NCI-H146 (cell line): Measurements from ENCODE around the gene S100A6.

Experiments
- DNase-seq: peaks from one replicate; lab custom pipeline; 2025; lab: John Stamatoyannopoulos, UW

S100A6 gene

GRCh38 chr1:153545067-153546055 lies 9.6 kb upstream of the S100A6 start, which contains the start of gene S100A4:
TSS of gene S100A4 (minus strand) at chr1:153545806. CDS start at chr1:153544794, 1,012 bp downstream.
- peak; percentile 85 for DNase-seq

- DNase-seq: no peak
These were observed 8.8 kb upstream of the S100A6 start for GRCh38 chr1:153544453-153545066.

DNA sequence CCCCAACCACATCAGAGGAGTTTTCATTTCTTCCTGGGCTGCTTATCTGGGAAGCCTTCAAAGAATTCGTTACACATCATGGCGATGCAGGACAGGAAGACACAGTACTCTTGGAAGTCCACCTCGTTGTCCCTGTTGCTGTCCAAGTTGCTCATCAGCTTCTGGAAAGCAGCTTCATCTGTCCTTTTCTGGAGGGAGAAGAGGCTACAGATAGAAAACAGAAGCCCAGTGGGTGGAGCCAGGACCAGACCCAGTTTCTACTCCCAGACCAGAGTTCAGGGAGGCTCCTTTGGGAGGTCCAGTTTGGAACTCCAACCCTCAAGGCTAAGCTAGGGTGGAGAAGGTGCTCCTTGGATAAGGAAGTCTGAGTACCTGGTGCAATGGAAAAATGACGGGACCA lies 7.9 kb upstream of the S100A6 start:
- DNase-seq: no peak

- DNase-seq: no peak
These were observed 7.3 kb upstream of the S100A6 start for GRCh38 chr1:153542956-153543711.

DNA sequence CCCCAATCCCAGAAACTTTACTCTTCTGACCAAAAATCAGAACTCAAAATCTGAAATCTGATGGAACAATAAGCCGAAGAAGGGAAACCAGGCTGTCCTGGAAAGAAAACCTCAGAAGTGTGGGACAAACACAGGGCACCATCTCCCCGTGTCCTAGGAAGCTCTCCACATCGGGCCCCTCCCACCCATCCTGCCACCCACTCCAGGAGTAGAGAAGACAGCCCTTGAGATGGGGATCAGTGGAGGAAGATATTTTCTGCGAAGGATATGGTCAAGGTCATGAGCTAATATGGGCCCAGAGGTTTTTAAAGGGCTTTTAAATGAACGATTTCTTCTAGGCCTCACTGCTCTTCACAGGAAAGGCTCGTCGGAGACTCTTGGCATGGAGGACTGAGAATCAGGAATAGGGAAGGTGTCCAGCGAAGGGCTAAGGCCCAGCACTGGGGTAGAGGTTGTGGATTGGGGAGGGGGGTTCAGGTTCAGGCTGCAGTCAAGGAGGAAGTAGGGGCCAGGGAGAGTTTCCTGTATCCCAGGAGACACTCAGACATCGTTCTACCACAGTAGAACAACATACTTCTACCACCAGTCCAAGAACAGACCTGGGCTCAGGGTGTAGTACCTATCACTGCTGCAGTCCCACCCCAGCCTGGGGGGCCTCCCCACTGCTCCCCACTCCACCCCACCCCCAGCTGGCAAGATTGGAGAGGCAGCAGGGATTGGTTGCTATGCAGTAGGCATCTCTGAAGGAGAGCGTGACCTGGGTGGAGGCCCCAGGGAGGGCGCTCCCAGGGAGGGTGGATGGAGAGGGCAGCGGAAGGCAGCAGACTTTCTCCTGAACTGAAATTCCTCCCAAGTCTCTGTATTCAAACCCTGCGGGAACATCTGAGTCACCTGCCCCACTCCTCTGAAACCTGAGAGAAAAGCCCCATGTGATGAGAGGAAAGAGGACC lies 6.1 kb upstream of the S100A6 start:
- DNase-seq: no peak

GRCh38 chr1:153540394-153541361 lies 4.9 kb upstream of the S100A6 start, which contains the start of gene S100A5:
TSS of gene S100A5 (minus strand) at chr1:153540934. CDS start at chr1:153540191, 743 bp downstream.
- DNase-seq: no peak

GRCh38 chr1:153539395-153540093 lies 3.8 kb upstream of the S100A6 start:
- no peak for DNase-seq

DNA sequence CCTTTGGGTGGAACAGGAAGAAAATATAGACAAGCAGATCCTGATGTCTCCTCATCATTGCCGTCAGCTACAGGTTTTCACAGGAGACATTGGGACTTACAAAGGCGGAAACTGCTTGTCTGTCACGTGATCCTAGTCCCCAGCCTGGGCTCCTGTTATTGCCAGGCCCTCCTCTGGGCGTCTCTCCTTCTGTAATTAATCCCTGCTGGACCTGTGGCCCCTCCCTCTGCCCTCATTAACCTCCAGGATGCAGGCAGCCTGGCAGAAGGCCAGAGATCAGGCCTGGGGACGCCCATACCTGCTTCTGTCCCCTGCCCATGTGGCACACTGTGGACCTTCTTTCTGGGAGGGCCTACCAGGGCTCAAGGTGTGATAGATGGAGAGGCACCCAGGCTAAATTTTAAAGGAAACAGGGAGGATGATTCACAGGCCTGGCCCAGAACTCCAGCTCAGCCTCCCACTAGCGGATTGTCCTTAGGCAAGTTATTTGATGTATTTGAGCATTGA lies 2.6 kb upstream of the S100A6 start:
- peak; percentile 60 for DNase-seq

DNA sequence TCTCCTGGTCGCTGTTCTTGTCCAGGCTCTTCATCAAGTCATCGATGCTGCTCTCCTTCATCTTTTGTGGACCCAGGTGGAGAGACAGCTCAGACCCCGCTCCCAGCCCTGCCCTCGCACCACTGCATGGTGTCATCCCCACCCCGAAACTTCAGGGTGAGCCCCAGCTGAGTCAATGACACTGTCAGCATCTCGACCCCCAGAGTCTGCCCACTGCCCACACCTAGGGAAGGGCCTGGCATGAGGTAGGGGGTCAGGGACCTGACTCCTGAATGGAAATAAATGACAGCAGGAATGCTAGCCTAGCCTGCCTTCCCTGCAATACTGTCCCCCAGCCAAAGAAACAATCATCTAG lies 1.6 kb upstream of the S100A6 start:
- no peak for DNase-seq

DNA sequence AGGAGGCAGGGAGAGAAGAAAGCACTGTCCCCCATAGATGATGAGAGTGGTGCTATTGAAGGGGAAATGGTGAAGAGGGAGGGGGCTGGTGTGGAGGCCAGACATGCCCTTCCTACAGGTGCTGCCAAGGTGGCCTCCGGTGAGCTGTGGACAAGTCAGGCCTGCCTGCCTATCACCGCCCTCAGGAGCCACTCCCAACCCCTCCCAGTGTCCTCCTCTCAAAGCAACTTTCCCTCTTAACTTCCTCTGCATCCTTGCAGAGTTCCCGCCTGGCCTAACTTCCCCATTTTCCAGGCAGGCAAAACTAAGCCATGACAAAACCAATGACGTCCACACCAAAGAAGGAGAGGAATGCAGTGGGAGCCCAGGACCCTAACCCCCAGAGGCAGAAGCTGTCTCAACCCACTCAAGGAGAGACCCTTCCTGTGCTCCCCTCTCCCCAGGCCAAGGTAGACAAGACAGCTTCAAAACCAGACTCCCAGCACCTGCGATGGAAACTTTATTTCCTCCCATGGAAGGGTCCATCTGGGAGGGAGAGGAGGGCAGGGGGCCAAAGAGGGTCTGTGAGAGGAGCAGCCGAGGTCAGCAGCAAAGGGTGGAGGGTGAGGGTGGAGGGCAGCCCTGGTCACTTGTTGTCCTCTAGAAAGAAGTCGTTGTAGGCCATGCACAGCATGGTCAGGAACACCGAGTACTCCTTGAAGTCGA lies 1.0 kb upstream of the S100A6 start:
- peak; percentile 33 for DNase-seq

- DNase-seq: peak; percentile 88
These were observed 350 bp upstream of the S100A6 start for GRCh38 chr1:153536012-153536670.

DNA sequence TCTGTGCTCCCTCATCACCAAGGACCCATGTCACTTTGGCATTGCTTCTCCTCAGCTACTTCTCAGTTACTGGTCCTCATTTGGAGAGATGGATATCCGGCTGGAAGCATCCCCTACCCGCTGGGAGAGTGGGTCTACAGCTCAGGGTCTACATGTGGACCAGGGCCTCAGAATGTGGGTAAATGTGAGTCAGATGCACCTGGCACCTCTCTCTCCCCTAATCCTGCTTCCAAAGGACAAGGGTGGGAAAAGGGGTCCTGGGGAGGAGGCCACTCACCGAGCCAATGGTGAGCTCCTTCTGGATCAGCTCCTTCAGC lies 908 bp downstream of the S100A6 start:
- no peak for DNase-seq

DNA sequence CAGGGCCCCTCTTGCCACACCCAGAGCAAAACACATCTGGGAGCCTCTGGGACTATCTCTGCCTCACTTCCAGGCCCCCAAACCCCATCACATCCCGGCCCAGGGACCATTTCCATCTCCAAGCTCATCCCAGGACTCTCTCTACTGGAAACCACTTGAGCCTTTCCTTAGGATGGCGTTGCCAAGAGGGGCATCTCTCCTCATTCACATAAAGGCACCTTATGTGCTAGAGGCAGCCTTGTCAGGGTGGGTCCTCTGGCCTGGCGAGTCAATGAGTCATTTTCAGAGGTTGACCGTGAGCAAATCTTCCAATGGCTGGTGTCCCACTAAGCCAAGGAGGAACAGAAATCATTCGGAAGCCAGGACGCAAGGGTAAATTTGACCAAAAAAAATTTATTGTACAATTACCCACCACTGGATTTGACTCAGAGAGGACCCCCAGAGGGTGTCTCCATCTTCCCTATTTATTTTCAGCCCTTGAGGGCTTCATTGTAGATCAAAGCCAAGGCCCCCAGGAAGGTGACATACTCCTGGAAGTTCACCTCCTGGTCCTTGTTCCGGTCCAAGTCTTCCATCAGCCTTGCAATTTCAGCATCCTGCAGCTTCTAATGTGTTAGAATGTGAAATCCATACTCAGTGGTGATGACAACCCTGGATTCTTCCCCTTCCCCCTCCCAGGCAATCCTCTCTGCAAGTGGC lies 1.4 kb downstream of the S100A6 start:
- no peak for DNase-seq

DNA sequence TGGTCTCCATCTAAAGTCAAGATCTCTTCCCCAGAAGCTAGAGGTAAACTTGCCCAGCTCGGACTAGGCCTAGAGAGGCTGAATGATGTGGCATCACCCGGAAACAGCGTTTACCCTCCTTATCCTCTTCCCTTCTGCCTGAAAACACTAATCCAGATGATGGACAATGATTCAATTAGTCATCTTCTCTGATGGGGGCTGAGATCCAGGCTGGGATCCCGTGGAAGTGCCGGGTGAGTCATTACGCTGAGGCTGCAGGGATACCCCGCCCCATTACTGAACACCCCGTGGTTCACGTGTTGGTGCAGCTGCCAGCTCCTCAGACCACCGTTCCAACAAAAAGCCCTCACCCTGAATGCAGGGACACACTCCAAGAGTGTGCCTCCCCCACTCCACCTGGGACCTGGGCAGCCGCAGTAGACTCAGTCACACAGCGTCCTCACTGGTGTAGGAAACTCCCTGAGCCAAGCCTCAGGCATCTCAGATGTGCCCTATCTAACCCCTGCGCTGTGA lies 2.0 kb downstream of the S100A6 start:
- DNase-seq: peak; percentile 46

DNA sequence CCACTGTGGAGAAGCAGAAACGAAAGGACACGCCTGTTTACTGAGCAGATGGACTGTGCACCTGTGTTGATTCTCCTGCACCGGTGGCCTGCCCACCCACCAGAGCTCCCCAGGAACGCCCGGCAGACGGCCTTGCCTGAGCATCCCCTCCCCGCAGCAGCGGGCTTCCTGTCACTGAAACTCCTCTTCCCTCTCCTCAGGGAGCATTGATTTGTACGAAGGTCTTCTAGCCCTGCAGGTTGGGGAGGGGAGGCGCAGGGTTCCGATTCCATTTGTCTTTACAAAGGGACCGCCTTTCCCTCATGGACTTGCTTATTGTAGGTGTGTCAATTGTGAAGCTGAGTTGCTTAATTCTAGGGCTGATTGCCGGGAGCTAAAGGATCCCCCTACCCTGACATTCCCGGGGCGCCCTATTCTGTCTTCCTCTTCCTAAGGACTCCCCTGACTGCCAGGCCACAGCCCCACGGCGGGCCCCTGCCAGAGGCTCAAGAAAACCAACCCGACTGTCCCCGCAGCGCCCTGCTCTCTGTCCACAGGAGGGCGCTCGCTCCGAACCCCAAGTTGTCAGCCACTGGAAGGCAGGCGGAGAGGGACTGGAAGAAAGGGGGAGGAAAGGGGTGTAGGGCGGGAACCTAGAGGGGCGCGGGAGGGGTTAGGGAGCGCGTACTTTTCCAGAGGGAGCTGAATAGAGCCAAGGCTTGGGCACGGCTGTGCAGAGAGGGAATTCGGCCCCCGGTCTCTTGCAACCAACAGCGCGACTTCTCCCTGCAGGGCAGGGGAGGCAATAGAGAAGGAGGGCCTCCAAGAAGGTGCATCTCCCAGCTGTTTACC lies 2.8 kb downstream of the S100A6 start:
- peak; percentile 96 for DNase-seq

GRCh38 chr1:153532181-153532580 lies 3.6 kb downstream of the S100A6 start:
- DNase-seq: peak; percentile 42
